Activated CD8-positive, alpha-beta T cell treated with anti-CD3 and anti-CD28 coated beads for 36 hours (primary cell): Measurements from ENCODE around the gene SAFB. TPM values are rescaled to one million over a fixed set of nuclear protein-coding genes. Genes with fewer than 3 reads are reported as not detected.

Experiments
- ATAC-seq: fragments of 200-7000 bp; cut with Tn5 transposase; one replicate; pipeline ENCODE4 v1.10.0; 2021; ENCODE audit warnings: mild to moderate bottlenecking, moderate library complexity
- CTCF ChIA-PET: fragments of 350-600 bp; sonication (Branson Sonifier 250); formaldehyde crosslinking; loops from one replicate; lab custom pipeline; 2021; ENCODE audit warnings: antibody characterized with exemption; lab: Charles Lee
- POLR2A ChIA-PET: fragments of 350-600 bp; sonication (Branson Sonifier 250); formaldehyde crosslinking; loops from one replicate; lab custom pipeline; 2021; ENCODE audit warnings: antibody characterized with exemption; lab: Charles Lee
- DNase-seq: peaks from one replicate; pipeline ENCODE4 v3.0.0-alpha.2; 2020
- H3K27ac Mint-ChIP-seq: one replicate; pipeline ENCODE4 v1.8.0; 2021; ENCODE audit warnings: mild to moderate bottlenecking, mixed read lengths
- H3K27me3 Mint-ChIP-seq: one replicate; pipeline ENCODE4 v1.8.0; 2021; ENCODE audit warnings: mixed read lengths
- H3K36me3 Mint-ChIP-seq: one replicate; pipeline ENCODE4 v1.8.0; 2021; ENCODE audit warnings: low read depth, mixed read lengths
- H3K4me1 Mint-ChIP-seq: one replicate; pipeline ENCODE4 v1.8.0; 2021; ENCODE audit warnings: low read depth, mixed read lengths
- H3K4me3 Mint-ChIP-seq: one replicate; pipeline ENCODE4 v1.8.0; 2021; ENCODE audit warnings: mild to moderate bottlenecking, moderate library complexity, mixed read lengths
- H3K9me3 Mint-ChIP-seq: one replicate; pipeline ENCODE4 v1.8.0; 2021; ENCODE audit warnings: mixed read lengths
- CTCF ChIP-seq: fragments of 200-600 bp; IDR thresholded peaks from one replicate; pipeline ENCODE4 v1.8.0; 2022; ENCODE audit warnings: antibody characterized with exemption, mild to moderate bottlenecking
- intact Hi-C: fragments of 100-400 bp; cut with micrococcal nuclease; formaldehyde crosslinking; loops from one replicate; pipeline ENCODE4 v1.10.0; 2022
- total RNA-seq, 2 experiments: library from RNA; stranded (reverse); gene quantifications; one replicate each; pipeline ENCODE4 v1.2.3, GENCODE V29; 2021

Gene SAFB
- total RNA-seq, 2 experiments from 2014 or later: 124 to 132 TPM

GRCh38 chr19:5612891-5613865, 9.7 kb upstream of the SAFB start:
- ChIA-PET POLR2A (interaction anchor here (1.0 to 2.0 kb wide), 3 partner anchors 9 to 53 kb away, joined by 3 to 12 read pairs (median 3); partner anchors contain the start of genes SAFB and SAFB2), CTCF (no interaction called here)
- ATAC-seq (no peak), DNase-seq (no peak)
- TF ChIP-seq CTCF: no peak
- Mint-ChIP-seq H3K4me1 (peaks cover 9% of the 10 kb centered on the region), H3K27ac (peak overlapping the region; percentile 14), H3K9me3 (no peaks in the 10 kb centered on the region), H3K36me3 (peaks cover 59% of the 10 kb centered on the region), H3K4me3 (no peak overlapping the region), H3K27me3 (no peaks in the 10 kb centered on the region)
- intact Hi-C loops: no loop called here

GRCh38 chr19:5615756-5616327, 7.0 kb upstream of the SAFB start:
- no peak for TF ChIP-seq CTCF
- no peak overlapping the region for H3K27ac Mint-ChIP-seq
- peaks cover 33% of the 10 kb centered on the region for H3K4me1 Mint-ChIP-seq
- peaks cover 63% of the 10 kb centered on the region for H3K36me3 Mint-ChIP-seq
- intact Hi-C loops: no loop called here
- DNase-seq (no peak), ATAC-seq (no peak)
- ChIA-PET POLR2A (interaction anchor here (0.9 to 1.1 kb wide), 2 partner anchors 10 to 17 kb away, joined by 3 read pairs; no protein-coding TSS in a partner anchor), CTCF (no interaction called here)
- no peaks in the 10 kb centered on the region for H3K27me3 Mint-ChIP-seq
- no peaks in the 10 kb centered on the region for H3K9me3 Mint-ChIP-seq
- H3K4me3 Mint-ChIP-seq: no peak overlapping the region

- no peak for TF ChIP-seq CTCF
- no peak for DNase-seq
- Mint-ChIP-seq H3K9me3 (no peaks in the 10 kb centered on the region), H3K27me3 (no peaks in the 10 kb centered on the region), H3K27ac (peak overlapping the region; percentile 52), H3K4me3 (no peak overlapping the region), H3K4me1 (peaks cover 39% of the 10 kb centered on the region), H3K36me3 (peaks cover 70% of the 10 kb centered on the region)
- ChIA-PET POLR2A (no interaction called here), CTCF (no interaction called here)
- ATAC-seq: no peak
- intact Hi-C loops: no loop called here
Measured at GRCh38 chr19:5617080-5617479, 5.8 kb upstream of the SAFB start.

GRCh38 chr19:5618591-5618990, 4.3 kb upstream of the SAFB start:
- ATAC-seq (no peak), DNase-seq (no peak)
- POLR2A ChIA-PET: interaction anchor here (0.6 to 5.7 kb wide), 5 partner anchors 14 to 286 kb away, joined by 3 to 17 read pairs (median 4); no protein-coding TSS in a partner anchor
- CTCF ChIA-PET: interaction anchor here (0.9 to 1.6 kb wide), 3 partner anchors 70 to 185 kb away, joined by 3 to 4 read pairs (median 4); partner anchors contain the start of gene RPL36
- Mint-ChIP-seq H3K9me3 (no peaks in the 10 kb centered on the region), H3K4me3 (peak overlapping the region; percentile 3), H3K27me3 (no peaks in the 10 kb centered on the region), H3K4me1 (peaks cover 39% of the 10 kb centered on the region), H3K36me3 (peaks cover 61% of the 10 kb centered on the region), H3K27ac (peak overlapping the region; percentile 68)
- intact Hi-C loops: no loop called here
- TF ChIP-seq CTCF: no peak
